Panc1 (cell line): Measurements from ENCODE around the gene CDR2L. TPM values are rescaled to one million over a fixed set of nuclear protein-coding genes. Genes with fewer than 3 reads are reported as not detected.

Experiments
- ATAC-seq: fragments of 200-7000 bp; cut with Tn5 transposase; 2 replicates; pipeline ENCODE4 v1.9.1; 2020; ENCODE audit warnings: mild to moderate bottlenecking, moderate library complexity
- BruUV-seq: library from RNA; stranded (reverse); fragments of 400-500 nt; replicated peaks from 2 replicates; lab custom pipeline; 2021; lab: Mats Ljungman, UMichigan
- CTCF ChIA-PET: fragments of 300-600 bp; sonication (Branson Sonifier 250); formaldehyde crosslinking; loops from one replicate; lab custom pipeline; 2022; ENCODE audit warnings: antibody characterized with exemption; lab: Charles Lee
- POLR2A ChIA-PET: fragments of 300-600 bp; sonication (Branson Sonifier 250); formaldehyde crosslinking; loops from one replicate; lab custom pipeline; 2022; ENCODE audit warnings: antibody characterized with exemption; lab: Charles Lee
- DNase-seq: peaks from one replicate; pipeline ENCODE4 v3.0.0-alpha.2; 2010; ENCODE audit warnings: low read depth, low spot score
- H3K27ac ChIP-seq: 2 replicates; pipeline ENCODE4 v1.5.1; 2011; ENCODE audit warnings: mild to moderate bottlenecking, low read length, inconsistent platforms
- H3K27me3 ChIP-seq: fragments of 200-500 bp; sonication (Bioruptor generic); 2 replicates; pipeline ENCODE4 v1.6.0; 2014; ENCODE audit warnings: low read length, inconsistent platforms; ENCODE audit not compliant: control insufficient read depth, insufficient read depth
- H3K36me3 ChIP-seq: fragments of 200-500 bp; sonication (Bioruptor generic); 2 replicates; pipeline ENCODE4 v1.5.1; 2014; ENCODE audit warnings: inconsistent platforms, mild to moderate bottlenecking, low read length, moderate library complexity; ENCODE audit not compliant: control insufficient read depth, insufficient read depth
- H3K4me1 ChIP-seq: 2 replicates; pipeline ENCODE4 v1.5.1; 2011; ENCODE audit warnings: inconsistent platforms, mild to moderate bottlenecking, low read length, moderate library complexity; ENCODE audit not compliant: control insufficient read depth, insufficient read depth
- H3K4me3 ChIP-seq, 2 experiments: 2 replicates each; pipeline ENCODE4 v1.5.1; 2011 to 2012; ENCODE audit warnings: low read depth in 2 of 2, low read length in 2 of 2, mild to moderate bottlenecking in 2 of 2, inconsistent platforms in 1 of 2, moderate library complexity in 1 of 2
- H3K9me3 ChIP-seq: fragments of 200-500 bp; sonication (Bioruptor generic); 2 replicates; pipeline ENCODE4 v1.5.1; 2014; ENCODE audit warnings: low read depth, mild to moderate bottlenecking, inconsistent platforms, low read length, moderate library complexity; ENCODE audit not compliant: control insufficient read depth, insufficient read depth
- POLR2AphosphoS5 ChIP-seq: IDR thresholded peaks from 2 replicates; pipeline ENCODE4 v1.6.1; 2012; ENCODE audit warnings: mild to moderate bottlenecking, low read depth, low read length, moderate library complexity
- SIN3A ChIP-seq: IDR thresholded peaks from 2 replicates; pipeline ENCODE4 v1.6.1; 2012; ENCODE audit warnings: low read depth, mild to moderate bottlenecking, low read length, moderate library complexity, borderline replicate concordance; ENCODE audit not compliant: insufficient read depth
- TCF7L2 ChIP-seq: IDR thresholded peaks from 2 replicates; pipeline ENCODE4 v1.6.1; 2011; ENCODE audit warnings: mild to moderate bottlenecking, low read depth, low read length, inconsistent platforms
- in situ Hi-C: cut with HindIII; loops from 2 replicates; pipeline ENCODE4 v1.10.0; 2016; ENCODE audit warnings: low sequenced_read_pairs, low pct_unique_long_range_greater_than_20kb
- intact Hi-C: fragments of 100-400 bp; cut with micrococcal nuclease; formaldehyde crosslinking; loops from one replicate; pipeline ENCODE4 v1.10.0; 2022; ENCODE audit not compliant: unreplicated experiment
- total RNA-seq: library from RNA; stranded (reverse); gene quantifications from one replicate; pipeline ENCODE4 v1.2.1, GENCODE V29; 2021; ENCODE audit not compliant: unreplicated experiment
- TF ChIP-seq, protein P1 (sequence below), 2 experiments: IDR thresholded peaks; 2 replicates each; pipeline ENCODE4 v1.6.1; 2011 to 2012; ENCODE audit warnings: low read depth in 2 of 2, control low read depth in 1 of 2, low read length in 1 of 2, mild to moderate bottlenecking in 1 of 2, moderate library complexity in 1 of 2; ENCODE audit not compliant: insufficient read depth in 1 of 2
- TF ChIP-seq, protein P2 (sequence below): fragments of 450-650 bp; IDR thresholded peaks from 2 replicates; pipeline ENCODE4 v1.5.1; 2017; ENCODE audit warnings: mild to moderate bottlenecking

The CDR2L gene
- total RNA-seq, 1 experiment from 2014 or later, result 32.0 TPM

DNA sequence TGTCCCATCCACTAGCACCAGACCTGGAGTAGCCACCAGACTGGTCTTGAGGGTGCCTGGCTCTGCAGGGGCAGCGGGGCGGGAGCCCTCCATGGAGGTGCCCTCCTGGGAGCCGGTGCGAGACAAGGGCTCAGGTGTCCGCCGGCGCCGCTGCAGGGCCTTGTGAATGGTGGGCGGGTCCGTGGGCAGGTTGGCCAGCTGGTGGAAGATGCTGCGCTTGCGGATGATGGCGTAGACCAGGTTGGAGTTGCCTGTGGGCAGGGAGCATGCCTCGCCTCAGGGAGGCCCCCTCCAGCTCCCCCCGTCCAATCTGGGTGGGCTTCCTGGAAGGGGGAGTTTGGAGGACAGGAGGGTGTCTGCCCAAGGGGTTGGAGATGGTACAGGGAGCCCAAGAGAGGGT is 33.3 kb upstream of the CDR2L start:
- BruUV-seq, result no TSS peak
- POLR2A ChIA-PET, result no interaction called here
- intact Hi-C loops, result no loop called here

DNA sequence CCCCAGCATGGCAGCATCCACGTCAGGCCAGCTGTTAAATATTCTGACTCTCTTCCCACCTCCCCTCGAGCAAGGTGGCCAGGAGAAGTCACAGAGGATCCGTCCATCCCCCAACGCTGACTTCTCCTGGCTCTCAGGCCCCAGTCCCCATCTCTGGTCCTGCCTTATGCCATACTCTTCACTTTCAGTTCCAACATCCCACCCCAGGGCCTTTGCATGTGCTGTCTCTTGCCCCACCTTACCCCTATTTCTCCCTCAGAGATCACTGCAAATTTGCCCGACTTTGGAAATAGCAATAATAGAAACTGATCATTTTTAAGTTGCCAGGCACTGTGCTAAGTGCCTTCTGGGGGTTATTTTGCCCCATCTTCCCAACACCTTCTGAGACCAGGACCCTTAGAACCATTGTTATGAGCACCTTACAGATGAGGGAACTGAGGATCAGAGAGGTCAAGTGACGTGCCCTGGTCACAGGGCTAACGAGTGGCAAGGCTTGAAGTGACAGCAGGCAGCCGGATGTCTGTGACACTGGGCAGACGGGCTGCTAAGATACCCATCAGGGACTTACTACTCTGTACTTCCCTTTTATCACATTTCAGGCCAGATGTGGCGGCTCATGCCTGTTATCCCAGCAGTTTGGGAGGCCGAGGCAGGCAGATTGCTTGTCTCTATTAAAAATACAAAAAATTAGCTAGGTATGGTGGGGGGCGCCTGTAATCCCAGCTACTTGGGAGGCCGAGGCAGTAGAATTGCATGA is 32.6 kb upstream of the CDR2L start:
- H3K9me3 ChIP-seq, result no peaks in the 10 kb centered on the region
- ChIA-PET CTCF (interaction anchor here (2.6 to 4.9 kb wide), 2 partner anchors 30 to 35 kb away, joined by 15 to 30 read pairs; partner anchors contain the start of gene OTOP2), POLR2A (no interaction called here)
- ATAC-seq (no peak), DNase-seq (no peak)
- H3K36me3 ChIP-seq, result no peaks in the 10 kb centered on the region
- H3K27ac ChIP-seq, result no peak overlapping the region
- no peaks in the 10 kb centered on the region for H3K4me1 ChIP-seq
- intact Hi-C loops, result no loop called here
- no peak overlapping the region for H3K4me3 ChIP-seq
- in situ Hi-C loops, result no loop called here
- TF ChIP-seq POLR2AphosphoS5 (no peak), TCF7L2 (no peak)
- TF ChIP-seq, protein P1, sequence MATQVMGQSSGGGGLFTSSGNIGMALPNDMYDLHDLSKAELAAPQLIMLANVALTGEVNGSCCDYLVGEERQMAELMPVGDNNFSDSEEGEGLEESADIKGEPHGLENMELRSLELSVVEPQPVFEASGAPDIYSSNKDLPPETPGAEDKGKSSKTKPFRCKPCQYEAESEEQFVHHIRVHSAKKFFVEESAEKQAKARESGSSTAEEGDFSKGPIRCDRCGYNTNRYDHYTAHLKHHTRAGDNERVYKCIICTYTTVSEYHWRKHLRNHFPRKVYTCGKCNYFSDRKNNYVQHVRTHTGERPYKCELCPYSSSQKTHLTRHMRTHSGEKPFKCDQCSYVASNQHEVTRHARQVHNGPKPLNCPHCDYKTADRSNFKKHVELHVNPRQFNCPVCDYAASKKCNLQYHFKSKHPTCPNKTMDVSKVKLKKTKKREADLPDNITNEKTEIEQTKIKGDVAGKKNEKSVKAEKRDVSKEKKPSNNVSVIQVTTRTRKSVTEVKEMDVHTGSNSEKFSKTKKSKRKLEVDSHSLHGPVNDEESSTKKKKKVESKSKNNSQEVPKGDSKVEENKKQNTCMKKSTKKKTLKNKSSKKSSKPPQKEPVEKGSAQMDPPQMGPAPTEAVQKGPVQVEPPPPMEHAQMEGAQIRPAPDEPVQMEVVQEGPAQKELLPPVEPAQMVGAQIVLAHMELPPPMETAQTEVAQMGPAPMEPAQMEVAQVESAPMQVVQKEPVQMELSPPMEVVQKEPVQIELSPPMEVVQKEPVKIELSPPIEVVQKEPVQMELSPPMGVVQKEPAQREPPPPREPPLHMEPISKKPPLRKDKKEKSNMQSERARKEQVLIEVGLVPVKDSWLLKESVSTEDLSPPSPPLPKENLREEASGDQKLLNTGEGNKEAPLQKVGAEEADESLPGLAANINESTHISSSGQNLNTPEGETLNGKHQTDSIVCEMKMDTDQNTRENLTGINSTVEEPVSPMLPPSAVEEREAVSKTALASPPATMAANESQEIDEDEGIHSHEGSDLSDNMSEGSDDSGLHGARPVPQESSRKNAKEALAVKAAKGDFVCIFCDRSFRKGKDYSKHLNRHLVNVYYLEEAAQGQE (IDR thresholded peaks at IDR 0.05; ENCODE audit: insufficient read depth in 1 of 2, low read depth in 2 of 2, low read length in 1 of 2), result no peak
- TF ChIP-seq, protein P2, sequence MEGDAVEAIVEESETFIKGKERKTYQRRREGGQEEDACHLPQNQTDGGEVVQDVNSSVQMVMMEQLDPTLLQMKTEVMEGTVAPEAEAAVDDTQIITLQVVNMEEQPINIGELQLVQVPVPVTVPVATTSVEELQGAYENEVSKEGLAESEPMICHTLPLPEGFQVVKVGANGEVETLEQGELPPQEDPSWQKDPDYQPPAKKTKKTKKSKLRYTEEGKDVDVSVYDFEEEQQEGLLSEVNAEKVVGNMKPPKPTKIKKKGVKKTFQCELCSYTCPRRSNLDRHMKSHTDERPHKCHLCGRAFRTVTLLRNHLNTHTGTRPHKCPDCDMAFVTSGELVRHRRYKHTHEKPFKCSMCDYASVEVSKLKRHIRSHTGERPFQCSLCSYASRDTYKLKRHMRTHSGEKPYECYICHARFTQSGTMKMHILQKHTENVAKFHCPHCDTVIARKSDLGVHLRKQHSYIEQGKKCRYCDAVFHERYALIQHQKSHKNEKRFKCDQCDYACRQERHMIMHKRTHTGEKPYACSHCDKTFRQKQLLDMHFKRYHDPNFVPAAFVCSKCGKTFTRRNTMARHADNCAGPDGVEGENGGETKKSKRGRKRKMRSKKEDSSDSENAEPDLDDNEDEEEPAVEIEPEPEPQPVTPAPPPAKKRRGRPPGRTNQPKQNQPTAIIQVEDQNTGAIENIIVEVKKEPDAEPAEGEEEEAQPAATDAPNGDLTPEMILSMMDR, result no peak
- H3K27me3 ChIP-seq, result no peaks in the 10 kb centered on the region
- no TSS peak for BruUV-seq

More for the DNA sequence above, 33.3 kb upstream of the CDR2L start:
- H3K4me3 ChIP-seq, result no peak overlapping the region
- H3K4me1 ChIP-seq, result no peaks in the 10 kb centered on the region
- ATAC-seq (no peak), DNase-seq (no peak)
- H3K27me3 ChIP-seq, result no peaks in the 10 kb centered on the region
- TF ChIP-seq SIN3A (no peak), TCF7L2 (no peak), POLR2AphosphoS5 (no peak)
- TF ChIP-seq, protein P1 (IDR thresholded peaks at IDR 0.05; ENCODE audit: insufficient read depth in 1 of 2, low read depth in 2 of 2, low read length in 1 of 2), result no peak
- TF ChIP-seq, protein P2, result no peak
- CTCF ChIA-PET, result interaction anchor here (0.6 kb wide), 1 partner anchor 111 kb away, joined by 6 read pairs; no protein-coding TSS in a partner anchor
- in situ Hi-C loops, result no loop called here
- H3K9me3 ChIP-seq, result no peaks in the 10 kb centered on the region
- no peak overlapping the region for H3K27ac ChIP-seq
- H3K36me3 ChIP-seq, result no peaks in the 10 kb centered on the region
